GM13977 (cell line): ENCODE data around the gene PLCL1.

ENCODE experiments used
- DNase-seq: peaks from one replicate; pipeline ENCODE4 v3.0.0; 2012; ENCODE audit warnings: low spot score
- in situ Hi-C: fragments of 300-500 bp; cut with MboI; formaldehyde crosslinking; loops from one replicate; pipeline ENCODE4 v1.12.0; 2022; ENCODE audit warnings: low sequenced_read_pairs, low pct_unique_long_range_greater_than_20kb, mixed read lengths, inconsistent platforms; ENCODE audit not compliant: unreplicated experiment
- TF ChIP-seq, protein P1 (sequence below): IDR thresholded peaks from 2 replicates; pipeline ENCODE4 v1.5.1; 2012; ENCODE audit warnings: mild to moderate bottlenecking, control low read depth; ENCODE audit not compliant: insufficient read depth; ENCODE audit errors: extremely low read depth, missing control alignments

PLCL1 gene

DNA sequence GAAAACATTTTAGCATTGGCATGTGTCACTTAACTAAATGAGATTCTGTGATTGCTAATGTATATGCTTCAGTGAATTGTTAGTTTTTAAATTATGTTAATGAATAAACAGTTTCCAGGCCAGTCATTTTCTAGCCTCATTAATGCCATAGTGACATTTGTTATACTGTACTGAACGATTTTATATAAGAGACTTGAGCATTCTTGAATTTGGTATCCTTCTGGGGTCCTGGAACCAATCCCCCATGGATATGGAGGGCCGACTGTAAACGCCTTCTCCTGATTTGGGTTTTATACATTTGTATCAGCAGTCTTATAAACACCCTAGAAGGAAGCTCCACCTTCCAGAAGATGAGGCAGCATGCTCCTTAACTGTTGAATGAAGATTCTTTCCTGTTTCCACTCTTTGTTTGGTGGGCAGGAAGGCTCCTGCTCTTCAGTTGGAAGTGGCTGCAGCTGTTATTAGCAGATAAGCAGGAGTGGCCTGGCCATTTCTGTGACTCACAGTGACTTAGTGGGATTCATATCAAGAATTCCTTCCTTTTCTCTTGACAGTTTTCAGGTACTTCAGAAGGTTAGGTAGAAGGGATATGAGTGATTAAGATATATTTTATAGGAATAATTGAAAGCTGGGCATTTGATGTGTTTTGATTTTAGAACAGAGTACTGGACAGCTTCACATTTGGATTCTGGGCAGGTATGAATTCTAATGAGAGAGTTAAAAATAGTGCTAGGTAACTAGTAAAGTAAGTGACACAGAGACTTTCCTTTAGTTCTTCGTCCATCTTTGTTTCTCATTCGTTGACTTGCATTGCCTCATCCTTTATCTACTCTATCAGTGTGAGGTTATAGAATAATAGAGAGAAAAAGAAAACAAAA lies 124.9 kb downstream of the PLCL1 start:
- DNase-seq = no peak
- in situ Hi-C loops = no loop called here
- TF ChIP-seq, protein P1, sequence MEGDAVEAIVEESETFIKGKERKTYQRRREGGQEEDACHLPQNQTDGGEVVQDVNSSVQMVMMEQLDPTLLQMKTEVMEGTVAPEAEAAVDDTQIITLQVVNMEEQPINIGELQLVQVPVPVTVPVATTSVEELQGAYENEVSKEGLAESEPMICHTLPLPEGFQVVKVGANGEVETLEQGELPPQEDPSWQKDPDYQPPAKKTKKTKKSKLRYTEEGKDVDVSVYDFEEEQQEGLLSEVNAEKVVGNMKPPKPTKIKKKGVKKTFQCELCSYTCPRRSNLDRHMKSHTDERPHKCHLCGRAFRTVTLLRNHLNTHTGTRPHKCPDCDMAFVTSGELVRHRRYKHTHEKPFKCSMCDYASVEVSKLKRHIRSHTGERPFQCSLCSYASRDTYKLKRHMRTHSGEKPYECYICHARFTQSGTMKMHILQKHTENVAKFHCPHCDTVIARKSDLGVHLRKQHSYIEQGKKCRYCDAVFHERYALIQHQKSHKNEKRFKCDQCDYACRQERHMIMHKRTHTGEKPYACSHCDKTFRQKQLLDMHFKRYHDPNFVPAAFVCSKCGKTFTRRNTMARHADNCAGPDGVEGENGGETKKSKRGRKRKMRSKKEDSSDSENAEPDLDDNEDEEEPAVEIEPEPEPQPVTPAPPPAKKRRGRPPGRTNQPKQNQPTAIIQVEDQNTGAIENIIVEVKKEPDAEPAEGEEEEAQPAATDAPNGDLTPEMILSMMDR = no peak

DNA sequence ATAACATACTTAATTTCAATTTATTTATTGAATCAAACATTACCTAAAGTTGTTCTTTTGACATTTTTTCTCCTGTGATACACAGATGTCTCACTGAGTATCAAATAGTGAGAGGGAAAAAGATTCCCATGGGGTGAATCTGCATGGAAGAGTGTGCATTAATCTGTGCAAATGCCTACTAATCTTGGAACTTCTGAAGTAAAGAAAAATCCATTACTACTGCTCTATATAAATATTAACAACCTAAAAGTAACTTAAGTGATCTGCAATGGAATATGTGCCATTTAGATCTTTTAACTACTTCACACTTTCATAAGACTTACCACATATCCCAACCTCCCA lies 125.5 kb downstream of the PLCL1 start:
- in situ Hi-C loops = no loop called here
- TF ChIP-seq, protein P1 = no peak
- no peak for DNase-seq

DNA sequence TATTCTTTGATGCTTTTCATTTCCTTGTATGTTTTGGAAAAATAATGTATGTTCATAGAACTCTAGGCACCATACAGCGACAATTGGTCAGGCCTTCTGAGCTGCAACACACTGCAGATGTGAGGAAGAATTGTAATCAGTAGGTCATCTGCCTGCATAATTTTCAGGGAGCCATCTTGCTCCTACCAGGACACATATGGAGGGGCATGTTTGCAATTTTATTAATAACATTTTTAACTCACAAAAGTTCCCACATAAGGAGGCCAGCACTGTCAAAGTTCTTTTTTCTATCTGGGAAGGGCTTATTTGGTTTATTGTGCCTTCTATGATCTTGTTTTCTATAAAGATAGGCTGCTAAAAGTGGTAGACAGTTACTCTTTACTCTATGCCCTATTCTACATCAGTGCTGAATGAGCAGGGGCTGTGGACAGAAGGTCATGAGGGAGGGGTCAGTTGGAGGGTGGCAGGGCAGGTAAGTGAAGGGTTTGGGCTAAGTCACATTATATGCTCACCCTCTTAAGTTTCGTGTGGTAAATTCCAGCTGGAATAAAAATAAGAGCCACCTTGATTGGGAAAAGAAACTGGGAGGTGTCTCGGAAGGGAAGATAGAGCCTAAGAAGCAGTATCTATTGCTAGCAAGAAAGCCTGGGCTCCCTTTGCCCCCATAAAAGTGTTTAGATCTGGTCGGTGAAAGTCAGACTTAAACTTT lies 126.3 kb downstream of the PLCL1 start:
- TF ChIP-seq, protein P1 = no peak
- in situ Hi-C loops = no loop called here
- no peak for DNase-seq

DNA sequence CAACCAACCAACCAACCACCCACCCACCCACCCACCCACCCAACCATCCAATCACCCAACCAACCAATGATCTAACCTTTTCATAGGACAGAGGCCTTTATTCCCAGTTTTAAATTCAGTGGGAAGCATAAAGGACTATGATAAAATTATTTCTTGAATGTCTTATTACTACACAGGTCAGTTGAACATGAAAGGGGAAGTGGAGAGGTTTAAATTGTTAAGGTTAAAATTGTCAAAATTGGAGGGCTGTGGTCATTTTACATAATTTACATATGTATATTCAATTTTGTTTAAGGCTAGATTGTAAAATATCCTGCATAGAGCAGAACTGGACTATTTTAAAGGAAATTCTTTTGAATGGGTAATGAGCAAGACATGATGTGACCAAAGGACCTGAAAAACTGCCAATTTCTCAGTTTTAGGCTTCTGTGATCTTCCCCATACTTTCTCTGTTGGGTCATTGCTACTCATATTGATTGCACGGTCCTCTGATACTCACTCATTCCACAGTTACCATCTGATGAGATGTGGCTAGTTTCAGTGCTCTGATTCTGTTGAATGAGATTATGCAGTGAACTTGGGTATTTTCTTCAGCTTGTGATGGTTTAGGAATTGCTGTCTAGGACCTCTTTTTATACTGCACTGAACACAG lies 127.4 kb downstream of the PLCL1 start:
- DNase-seq = peak; percentile 19
- in situ Hi-C loops = no loop called here
- TF ChIP-seq, protein P1 = no peak

DNA sequence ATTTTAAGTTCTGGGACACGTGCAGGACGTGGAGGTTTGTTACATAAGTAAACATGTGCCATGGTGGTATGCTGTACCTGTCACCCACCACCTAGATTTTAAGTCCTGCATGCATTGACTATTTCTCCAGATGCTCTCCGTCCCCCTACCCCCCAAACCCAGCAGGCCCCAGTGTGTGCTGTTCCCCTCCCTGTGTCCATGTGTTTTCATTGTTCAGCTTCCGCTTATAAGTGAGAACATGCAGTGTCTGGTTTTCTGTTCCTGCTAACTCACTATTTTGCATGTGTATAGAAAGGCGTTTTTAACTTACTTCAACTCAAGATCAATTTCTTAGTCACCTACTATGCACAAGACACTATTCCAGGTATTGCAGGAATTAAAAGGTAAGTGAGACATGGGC lies 128.0 kb downstream of the PLCL1 start:
- in situ Hi-C loops = no loop called here
- TF ChIP-seq, protein P1 = no peak
- DNase-seq = no peak

DNA sequence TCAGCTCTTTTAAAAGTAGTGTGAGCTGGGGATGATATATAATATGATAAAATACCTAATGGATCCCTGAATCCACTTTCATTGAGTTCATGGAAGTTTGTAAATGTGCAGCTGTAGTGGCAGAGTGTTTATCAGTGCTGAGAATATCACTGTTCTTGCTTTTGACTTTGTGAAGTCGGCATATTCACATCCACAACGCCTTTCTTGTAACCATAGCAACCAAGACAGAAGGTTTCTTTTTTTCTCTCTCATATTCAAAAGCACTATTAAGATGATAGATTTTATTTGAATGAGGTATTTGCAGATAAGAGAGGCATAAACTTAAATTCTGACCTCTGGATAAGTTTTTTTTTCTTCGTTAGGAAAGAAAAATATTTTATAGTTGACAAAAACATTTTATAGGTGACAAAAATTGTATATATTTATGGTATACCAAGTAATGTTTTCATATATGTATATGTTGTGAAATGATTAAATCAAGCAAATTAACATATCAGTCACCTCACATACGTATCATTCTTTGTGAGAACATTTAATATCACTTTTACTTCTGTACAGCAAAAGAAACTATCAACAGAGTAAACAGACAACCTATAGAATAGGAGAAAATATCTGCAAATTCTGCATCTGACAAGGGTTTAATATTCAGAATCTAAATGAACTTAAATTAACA lies 130.0 kb downstream of the PLCL1 start:
- TF ChIP-seq, protein P1 = no peak
- no peak for DNase-seq
- in situ Hi-C loops = no loop called here
